H1 (cell line): ENCODE measurements around the gene PMM2. TPM values are rescaled to one million over a fixed set of nuclear protein-coding genes. Genes with fewer than 3 reads are reported as not detected.
A peak's percentile ranks its signal among the peaks of the same experiment; 100 is the strongest.

Source experiments
- CTCF ChIA-PET: fragments of 300-600 bp; sonication (Branson Sonifier 250); formaldehyde crosslinking; loops from one replicate; lab custom pipeline; 2021; ENCODE audit not compliant: partially characterized antibody; lab: Charles Lee
- POLR2A ChIA-PET: fragments of 300-600 bp; sonication (Branson Sonifier 250); formaldehyde crosslinking; loops from one replicate; lab custom pipeline; 2021; ENCODE audit warnings: inconsistent platforms; ENCODE audit not compliant: partially characterized antibody; lab: Charles Lee
- DNase-seq, 2 experiments: peaks; one replicate each; pipeline versions ENCODE4 v3.0.0 to v3.0.0-alpha.2; 2010 to 2022; ENCODE audit warnings: low spot score in 2 of 2, low read depth in 1 of 2, mixed read lengths in 1 of 2
- FAIRE-seq: peaks from 2 replicates; lab custom pipeline; 2011; peaks lifted over from hg19 to GRCh38; lab: Jason Lieb, UNC
- H2AFZ ChIP-seq: 2 replicates; pipeline ENCODE4 v1.8.1; 2012; ENCODE audit warnings: low read length, inconsistent platforms
- H2AK5ac ChIP-seq: 2 replicates; pipeline ENCODE4 v1.6.1; 2013; ENCODE audit warnings: low read depth, low read length
- H2BK120ac ChIP-seq: replicated peaks from 2 replicates; pipeline ENCODE3; 2013; ENCODE audit warnings: low read depth, low read length, inconsistent platforms
- H2BK12ac ChIP-seq: 2 replicates; pipeline ENCODE4 v1.6.1; 2013; ENCODE audit warnings: low read depth, low read length
- H2BK15ac ChIP-seq: 2 replicates; pipeline ENCODE4 v1.6.1; 2013; ENCODE audit warnings: low read length
- H2BK20ac ChIP-seq: 2 replicates; pipeline ENCODE4 v1.6.1; 2013; ENCODE audit warnings: low read length
- H2BK5ac ChIP-seq: 2 replicates; pipeline ENCODE4 v1.6.1; 2013; ENCODE audit warnings: low read depth, low read length
- H3K14ac ChIP-seq: 2 replicates; pipeline ENCODE4 v1.6.1; 2013; ENCODE audit warnings: inconsistent platforms; ENCODE audit not compliant: insufficient read length
- H3K18ac ChIP-seq: 2 replicates; pipeline ENCODE4 v1.6.1; 2013; ENCODE audit warnings: low read length; ENCODE audit errors: extremely low read depth
- H3K23ac ChIP-seq: 2 replicates; pipeline ENCODE4 v1.6.1; 2013; ENCODE audit warnings: inconsistent platforms; ENCODE audit not compliant: insufficient read length
- H3K23me2 ChIP-seq: 2 replicates; pipeline ENCODE4 v1.6.1; 2013; ENCODE audit warnings: low read depth, low read length
- H3K27ac ChIP-seq: 2 replicates; pipeline ENCODE4 v1.6.1; 2011; ENCODE audit warnings: low read depth, low read length, inconsistent platforms
- H3K27me3 ChIP-seq, 4 experiments: replicated peaks in 1 of 4; 1 replicate in 1 of 4; 2 replicates in 3 of 4; pipeline versions ENCODE4 v1.6.1 to v1.8.1; 2011 to 2013; ENCODE audit warnings: low read length in 3 of 4, mild to moderate bottlenecking in 3 of 4, inconsistent platforms in 2 of 4, mixed read lengths in 2 of 4, moderate library complexity in 1 of 4; ENCODE audit not compliant: control insufficient read depth in 3 of 4, insufficient read depth in 3 of 4; ENCODE audit errors: extremely low read depth in 1 of 4
- H3K36me3 ChIP-seq, 4 experiments: 2 replicates each; pipeline versions ENCODE4 v1.6.1 to v1.8.1; 2011 to 2013; ENCODE audit warnings: mild to moderate bottlenecking in 4 of 4, low read length in 3 of 4, moderate library complexity in 2 of 4, control low read depth in 1 of 4, inconsistent platforms in 1 of 4; ENCODE audit not compliant: insufficient read depth in 4 of 4, control insufficient read depth in 2 of 4
- H3K4ac ChIP-seq: replicated peaks from 2 replicates; pipeline ENCODE3; 2013; ENCODE audit warnings: low read length, low read depth, mixed read lengths, inconsistent platforms; ENCODE audit not compliant: insufficient read length
- H3K4me1 ChIP-seq, 4 experiments: replicated peaks in 1 of 4; 1 replicate in 1 of 4; 2 replicates in 3 of 4; pipeline versions ENCODE4 v1.6.1 to v1.8.1; 2011 to 2013; ENCODE audit warnings: low read length in 3 of 4, inconsistent platforms in 2 of 4, mixed read lengths in 1 of 4; ENCODE audit not compliant: insufficient read depth in 4 of 4, control insufficient read depth in 3 of 4
- H3K4me2 ChIP-seq, 2 experiments: 2 replicates each; pipeline versions ENCODE4 v1.6.1 to v1.8.1; 2011 to 2013; ENCODE audit warnings: low read depth in 2 of 2, low read length in 2 of 2, control low read depth in 1 of 2, inconsistent platforms in 1 of 2, mild to moderate bottlenecking in 1 of 2; ENCODE audit not compliant: insufficient read depth in 1 of 2
- H3K4me3 ChIP-seq, 4 experiments: fragments of 200-600, 300-600 bp in 1 of 4; sonication (generic), shearing (Covaris generic), sonication (Bioruptor Twin) in 1 of 4; 2 replicates each; pipeline versions ENCODE4 v1.5.1 to v1.8.1; 2011 to 2016; ENCODE audit warnings: low read length in 4 of 4, low read depth in 3 of 4, control low read depth in 2 of 4, inconsistent platforms in 2 of 4, mild to moderate bottlenecking in 2 of 4, mixed read lengths in 1 of 4, moderate library complexity in 1 of 4; ENCODE audit not compliant: insufficient read depth in 2 of 4; ENCODE audit errors: extremely low read depth in 1 of 4
- H3K56ac ChIP-seq: replicated peaks from 2 replicates; pipeline ENCODE3; 2013; ENCODE audit warnings: low read depth, mild to moderate bottlenecking, mixed read lengths, low read length, inconsistent platforms; ENCODE audit not compliant: insufficient read length
- H3K79me1 ChIP-seq: 2 replicates; pipeline ENCODE4 v1.6.1; 2013; ENCODE audit warnings: low read depth, low read length, control low read depth
- H3K79me2 ChIP-seq, 2 experiments: 2 replicates each; pipeline versions ENCODE4 v1.6.1 to v1.8.1; 2012 to 2013; ENCODE audit warnings: low read length in 2 of 2, mild to moderate bottlenecking in 2 of 2, inconsistent platforms in 1 of 2; ENCODE audit not compliant: insufficient read depth in 2 of 2, control insufficient read depth in 1 of 2
- H3K9ac ChIP-seq, 4 experiments: replicated peaks in 1 of 4; 1 replicate in 1 of 4; 2 replicates in 3 of 4; pipeline versions ENCODE4 v1.6.1 to v1.8.1; 2011 to 2013; ENCODE audit warnings: low read depth in 3 of 4, low read length in 3 of 4, control low read depth in 2 of 4, mild to moderate bottlenecking in 2 of 4, moderate library complexity in 2 of 4, inconsistent platforms in 1 of 4; ENCODE audit errors: extremely low read depth in 1 of 4
- H3K9me3 ChIP-seq, 2 experiments: 2 replicates each; pipeline versions ENCODE4 v1.6.1 to v1.8.1; 2012 to 2013; ENCODE audit warnings: mild to moderate bottlenecking in 2 of 2, moderate library complexity in 2 of 2, control low read depth in 1 of 2, inconsistent platforms in 1 of 2, low read depth in 1 of 2, low read length in 1 of 2, mixed read lengths in 1 of 2; ENCODE audit not compliant: insufficient read depth in 2 of 2
- H4K20me1 ChIP-seq, 2 experiments: replicated peaks in 1 of 2; 2 replicates each; pipeline versions ENCODE3 to v1.8.1; 2011 to 2013; ENCODE audit warnings: inconsistent platforms in 2 of 2, low read length in 2 of 2, mild to moderate bottlenecking in 1 of 2; ENCODE audit not compliant: insufficient read depth in 2 of 2, control insufficient read depth in 1 of 2
- H4K5ac ChIP-seq: 2 replicates; pipeline ENCODE4 v1.6.1; 2013; ENCODE audit warnings: low read length, low read depth, mixed read lengths, inconsistent platforms; ENCODE audit not compliant: insufficient read length
- H4K8ac ChIP-seq: 2 replicates; pipeline ENCODE4 v1.8.0; 2013; ENCODE audit warnings: mild to moderate bottlenecking, moderate library complexity, low read length, inconsistent platforms; ENCODE audit not compliant: insufficient read depth; ENCODE audit errors: extremely low read depth
- H4K91ac ChIP-seq: replicated peaks from 2 replicates; pipeline ENCODE3; 2013; ENCODE audit warnings: low read length, mixed read lengths, inconsistent platforms; ENCODE audit not compliant: insufficient read length
- CBX5 ChIP-seq: fragments of 300-800, 300-1000 bp; sonication (generic); IDR thresholded peaks from 2 replicates; pipeline ENCODE4 v1.7.1; 2016; ENCODE audit warnings: antibody characterized with exemption, low read length, low read depth
- GTF2F1 ChIP-seq: IDR thresholded peaks from 2 replicates; pipeline ENCODE4 v1.6.1; 2012; ENCODE audit warnings: low read depth, low read length, improper control_type of control experiment, borderline replicate concordance
- RNF2 ChIP-seq: fragments of 200-900, 300-1000 bp; sonication (generic); IDR thresholded peaks from 2 replicates; pipeline ENCODE4 v1.7.1; 2016; ENCODE audit warnings: borderline replicate concordance, low read depth, mild to moderate bottlenecking, antibody characterized with exemption, low read length; ENCODE audit not compliant: poor library complexity, severe bottlenecking; ENCODE audit errors: missing control alignments
- SAP30 ChIP-seq: fragments of 300-600 bp; sonication (generic); IDR thresholded peaks from 2 replicates; pipeline ENCODE4 v1.7.1; 2012; ENCODE audit warnings: low read length, moderate library complexity, mild to moderate bottlenecking, inconsistent platforms; ENCODE audit not compliant: insufficient read depth, insufficient replicate concordance
- WGBS, 2 experiments: shearing (Covaris generic) in 1 of 2; methylation state at CpG; one replicate each; pipeline versions ENCODE4 v1.1.6 to v1.1.7; 2013 to 2015; ENCODE audit warnings: low lambda C conversion rate in 2 of 2, mixed read lengths in 2 of 2, inconsistent platforms in 1 of 2, low coverage in 1 of 2, missing lambda C conversion rate in 1 of 2; ENCODE audit not compliant: insufficient replicate concordance in 2 of 2, insufficient coverage in 1 of 2, insufficient read length in 1 of 2; ENCODE audit errors: extremely low coverage in 1 of 2, missing lambda C conversion rate in 1 of 2; 5-methylcytosine and 5-hydroxymethylcytosine counted together
- polyA plus RNA-seq, 7 experiments: library from polyadenylated mRNA; depleted of rRNA in 3 of 7; stranded (reverse) in 5 of 7; unstranded in 2 of 7; fragments of >200 nt in 5 of 7; fragments of 200-250 nt in 2 of 7; gene quantifications; 1 replicate in 5 of 7; 2 replicates in 1 of 7; 4 replicates in 1 of 7; pipeline versions ENCODE4 v1.2.1 to v1.2.3, GENCODE V29; 2011 to 2013; ENCODE audit warnings: missing spikeins in 2 of 7, mixed read lengths in 2 of 7
- total RNA-seq: library from RNA; stranded (reverse); fragmentation: NEBNext Ultra II Directional; extraction: Animal tissue kit (Norgen Biotek cat#: 25700); gene quantifications from 2 replicates; pipeline ENCODE4 v1.2.1, GENCODE V29; 2021

Gene PMM2
- total and polyA plus RNA-seq, 2 of the 8 experiments (the other 6 are each of a cell fraction or from before 2014, with no cell fraction given), result 26.2 to 49.4 TPM

DNA sequence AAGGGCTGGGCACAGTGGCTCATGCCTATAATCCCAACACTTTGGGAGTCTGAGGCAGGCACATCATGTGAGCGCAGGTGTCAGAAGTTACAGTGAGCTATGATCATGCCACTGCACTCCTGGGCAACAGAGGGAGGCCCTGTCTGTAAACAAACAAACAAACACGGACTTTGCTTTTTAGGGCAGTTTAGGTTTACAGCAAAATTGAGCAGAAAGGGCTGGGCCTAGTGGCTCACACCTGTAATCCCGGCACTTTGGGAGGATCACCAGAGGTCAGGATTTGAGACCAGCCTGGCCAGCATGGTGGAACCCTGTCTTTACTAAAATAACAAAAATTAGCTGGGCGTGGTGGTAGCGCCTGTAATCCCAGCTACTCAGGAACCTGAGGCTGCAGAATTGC is 74.4 kb downstream of the PMM2 start:
- 95% methylated on average over 5 of the region's 5 CpGs; no CpG with 5 or more reads in 1 of the 2 experiments for WGBS, 2 experiments
- POLR2A ChIA-PET, result interaction anchor here (0.6 to 29.1 kb wide), 2 partner anchors 14 to 202 kb away, joined by 3 to 456 read pairs; partner anchors contain the start of gene CARHSP1
- H4K20me1 ChIP-seq, result peaks cover 0 to 8% of the 10 kb centered on the region in 2 experiments
- H2BK20ac ChIP-seq, result no peak overlapping the region
- H3K9ac ChIP-seq, result no peak overlapping the region
- H2AFZ ChIP-seq, result no peak overlapping the region
- H3K27me3 ChIP-seq, result no peaks in the 10 kb centered on the region
- H3K9me3 ChIP-seq, result no peaks in the 10 kb centered on the region
- H3K4me2 ChIP-seq, result no peak overlapping the region
- H3K79me2 ChIP-seq, result peaks cover 0 to 12% of the 10 kb centered on the region in 2 experiments; a peak in 2 of 4 replicates
- no peak overlapping the region for H3K23ac ChIP-seq
- peaks cover 16% of the 10 kb centered on the region for H3K23me2 ChIP-seq
- no peak overlapping the region for H3K4me3 ChIP-seq
- H2BK120ac ChIP-seq, result no peak overlapping the region
- no peak overlapping the region for H2BK15ac ChIP-seq
- DNase-seq (no peak), FAIRE-seq (no peak)
- peaks cover 0 to 4% (median 3%) of the 10 kb centered on the region in 4 experiments; a peak in 2 of 7 replicates for H3K4me1 ChIP-seq
- peaks cover 4% of the 10 kb centered on the region for H3K79me1 ChIP-seq
- no peak for TF ChIP-seq RNF2
- no peak for TF ChIP-seq SAP30
- TF ChIP-seq CBX5, result no peak
- TF ChIP-seq GTF2F1, result no peak
- no peak overlapping the region for H3K56ac ChIP-seq
- no peak overlapping the region for H3K27ac ChIP-seq
- H4K91ac ChIP-seq, result no peak overlapping the region
- peak overlapping the region; percentile 16; the same call in 1 of the 2 replicates for H2BK5ac ChIP-seq
- H4K8ac ChIP-seq, result no peak overlapping the region
- CTCF ChIA-PET, result interaction anchor here (0.6 to 10.5 kb wide), 10 partner anchors 9 to 305 kb away, joined by 3 to 90 read pairs (median 4); partner anchors contain the start of gene LITAFD
- no peak overlapping the region for H3K14ac ChIP-seq
- no peak overlapping the region for H3K18ac ChIP-seq
- no peak overlapping the region for H2BK12ac ChIP-seq
- H2AK5ac ChIP-seq, result no peak overlapping the region
- no peaks in the 10 kb centered on the region for H3K36me3 ChIP-seq
- H4K5ac ChIP-seq, result no peak overlapping the region
- H3K4ac ChIP-seq, result no peak overlapping the region
